ENCODE data around the gene ELP4.
A peak's percentile ranks its signal among the peaks of the same experiment; 100 is the strongest.
"Not testable (repeated sequence)": the region's sequence is repeated elsewhere in the genome, so short reads cannot be mapped to it uniquely, and the experiment has no call there.

Gene ELP4

GRCh38 chr11:31509429-31510345 is at the start of gene ELP4, which contains the start of gene IMMP1L:
ELP4 (plus strand) TSS chr11:31509767; CDS start chr11:31509785, 18 bp downstream.
IMMP1L (minus strand) TSS chr11:31509622; CDS start chr11:31463276, 46,346 bp downstream.
- DNase-seq (ENCODE audit: low read depth), result peak; percentile 93

- DNase-seq (ENCODE audit: low read depth), result no peak
Observed at GRCh38 chr11:31464436-31464835, 45.1 kb upstream of the ELP4 start.

- no peak for DNase-seq (ENCODE audit: low read depth)
Observed at GRCh38 chr11:31474083-31474482, 35.5 kb upstream of the ELP4 start.

GRCh38 chr11:31477528-31478222 is 31.9 kb upstream of the ELP4 start:
- no peak for DNase-seq (ENCODE audit: low read depth)

GRCh38 chr11:31478223-31478590 is 31.4 kb upstream of the ELP4 start:
- no peak for DNase-seq (ENCODE audit: low read depth)

GRCh38 chr11:31479066-31479465 is 30.5 kb upstream of the ELP4 start:
- no peak for DNase-seq (ENCODE audit: low read depth)

- no peak for DNase-seq (ENCODE audit: low read depth)
Observed at GRCh38 chr11:31480930-31481329, 28.6 kb upstream of the ELP4 start.

- DNase-seq (ENCODE audit: low read depth), result no peak
Observed at GRCh38 chr11:31484497-31484896, 25.1 kb upstream of the ELP4 start.

GRCh38 chr11:31487848-31488247 is 21.7 kb upstream of the ELP4 start:
- DNase-seq (ENCODE audit: low read depth), result no peak

GRCh38 chr11:31492320-31492913 is 17.1 kb upstream of the ELP4 start:
- DNase-seq (ENCODE audit: low read depth), result no peak

GRCh38 chr11:31493235-31493634 is 16.3 kb upstream of the ELP4 start:
- DNase-seq (ENCODE audit: low read depth), result no peak

GRCh38 chr11:31493762-31494161 is 15.8 kb upstream of the ELP4 start:
- not testable (repeated sequence) for DNase-seq (ENCODE audit: low read depth)

- no peak for DNase-seq (ENCODE audit: low read depth)
Observed at GRCh38 chr11:31499576-31500178, 9.9 kb upstream of the ELP4 start.

- DNase-seq (ENCODE audit: low read depth), result no peak
Observed at GRCh38 chr11:31500560-31500959, 9.0 kb upstream of the ELP4 start.

GRCh38 chr11:31509051-31509428 is 527 bp upstream of the ELP4 start:
- DNase-seq (ENCODE audit: low read depth), result no peak

- DNase-seq (ENCODE audit: low read depth), result no peak
Observed at GRCh38 chr11:31512117-31512516, 2.5 kb downstream of the ELP4 start.

- DNase-seq (ENCODE audit: low read depth), result no peak
Observed at GRCh38 chr11:31521497-31522150, 12.1 kb downstream of the ELP4 start.

GRCh38 chr11:31529189-31529588 is 19.6 kb downstream of the ELP4 start:
- no peak for DNase-seq (ENCODE audit: low read depth)

GRCh38 chr11:31529701-31530100 is 20.1 kb downstream of the ELP4 start:
- DNase-seq (ENCODE audit: low read depth), result no peak

- DNase-seq (ENCODE audit: low read depth), result no peak
Observed at GRCh38 chr11:31531293-31531692, 21.7 kb downstream of the ELP4 start.

GRCh38 chr11:31535479-31535878 is 25.9 kb downstream of the ELP4 start:
- no peak for DNase-seq (ENCODE audit: low read depth)

GRCh38 chr11:31542862-31543261 is 33.3 kb downstream of the ELP4 start:
- no peak for DNase-seq (ENCODE audit: low read depth)

Measured in stimulated activated CD4-positive, alpha-beta T cell treated with anti-CD3 and anti-CD28 coated beads, Interleukin-2, amount 100 ng/mL, for 4 hours (primary cell).